Kidney capillary endothelial cell (primary cell): Measurements from ENCODE around the gene ABHD16A.
"Not testable (repeated sequence)": the region's sequence is repeated elsewhere in the genome, so short reads cannot be mapped to it uniquely, and the experiment has no call there.

Experiments
- DNase-seq: peaks from one replicate; pipeline ENCODE4 v3.0.0-alpha.2; 2018; ENCODE audit warnings: low spot score

ABHD16A gene

GRCh38 chr6:31713991-31714684 is 11.0 kb upstream of the ABHD16A start:
- DNase-seq = no peak

- DNase-seq = no peak
Observed at GRCh38 chr6:31713465-31713864, 10.3 kb upstream of the ABHD16A start.

- DNase-seq = no peak
Observed at GRCh38 chr6:31712296-31712695, 9.2 kb upstream of the ABHD16A start.

- no peak for DNase-seq
Observed at GRCh38 chr6:31711233-31711632, 8.1 kb upstream of the ABHD16A start.

GRCh38 chr6:31710523-31711219 is 7.5 kb upstream of the ABHD16A start:
- DNase-seq = no peak

- not testable (repeated sequence) for DNase-seq
Observed at GRCh38 chr6:31709157-31709556, 6.0 kb upstream of the ABHD16A start.

GRCh38 chr6:31708224-31708623 is 5.1 kb upstream of the ABHD16A start:
- no peak for DNase-seq

- no peak for DNase-seq
Observed at GRCh38 chr6:31707701-31708100, 4.6 kb upstream of the ABHD16A start.

GRCh38 chr6:31706599-31706998 is 3.5 kb upstream of the ABHD16A start, which contains the start of gene LY6G6F:
Gene LY6G6F (plus strand): TSS chr6:31706866. CDS start chr6:31706907, 41 bp downstream.
- DNase-seq = no peak

GRCh38 chr6:31705931-31706330 is 2.8 kb upstream of the ABHD16A start:
- no peak for DNase-seq

GRCh38 chr6:31702405-31702818 is 712 bp downstream of the ABHD16A start:
- no peak for DNase-seq

- DNase-seq = no peak
Observed at GRCh38 chr6:31701666-31702404, 1.3 kb downstream of the ABHD16A start.

GRCh38 chr6:31700740-31701401 is 2.3 kb downstream of the ABHD16A start:
- no peak for DNase-seq

GRCh38 chr6:31697555-31697954 is 5.6 kb downstream of the ABHD16A start:
- no peak for DNase-seq

GRCh38 chr6:31693535-31693934 is 9.6 kb downstream of the ABHD16A start:
- no peak for DNase-seq

GRCh38 chr6:31692886-31693285 is 10.2 kb downstream of the ABHD16A start:
- no peak for DNase-seq

GRCh38 chr6:31692353-31692752 is 10.8 kb downstream of the ABHD16A start:
- DNase-seq = no peak

- DNase-seq = no peak
Observed at GRCh38 chr6:31691564-31692108, 11.5 kb downstream of the ABHD16A start.

GRCh38 chr6:31691078-31691463 is 12.1 kb downstream of the ABHD16A start:
- no peak for DNase-seq

GRCh38 chr6:31690231-31691077 is 12.7 kb downstream of the ABHD16A start:
- DNase-seq = no peak
